ENCODE data around the gene SIRPA.

- TF ChIP-seq HMGXB4 (CRISPR knock-in tag; IDR thresholded peaks at IDR 0.05) = no peak
- TF ChIP-seq CTCF (IDR thresholded peaks at IDR 0.05) = no peak
- TF ChIP-seq ETV6 (CRISPR knock-in tag; IDR thresholded peaks at IDR 0.05) = no peak
- TF ChIP-seq ZNF512 (CRISPR knock-in tag; IDR thresholded peaks at IDR 0.05; ENCODE audit: borderline replicate concordance) = no peak
- TF ChIP-seq ZNF263 (CRISPR knock-in tag; IDR thresholded peaks at IDR 0.05; ENCODE audit: low read depth) = no peak
- no peak for TF ChIP-seq TEAD1 (CRISPR knock-in tag; IDR thresholded peaks at IDR 0.05)
- no peak for TF ChIP-seq E2F4 (CRISPR knock-in tag; IDR thresholded peaks at IDR 0.05; ENCODE audit: borderline replicate concordance, low read depth)
- no peak for TF ChIP-seq MYBL2 (CRISPR knock-in tag; IDR thresholded peaks at IDR 0.05)
- TF ChIP-seq STAT6 (CRISPR knock-in tag; conservative IDR thresholded peaks at IDR 0.05; ENCODE audit: low read depth) = no peak
- no peak for TF ChIP-seq ZNF416 (CRISPR knock-in tag; IDR thresholded peaks at IDR 0.05)
- no peak for TF ChIP-seq ZNF532 (CRISPR knock-in tag; IDR thresholded peaks at IDR 0.05; ENCODE audit: borderline replicate concordance)
- no peak for TF ChIP-seq MAX (CRISPR knock-in tag; IDR thresholded peaks at IDR 0.05)
Observed at GRCh38 chr20:1946442-1946761, 51.2 kb downstream of the SIRPA start.
